ENCODE measurements around the gene APLF.
"Not testable (repeated sequence)": the region's sequence is repeated elsewhere in the genome, so short reads cannot be mapped to it uniquely, and the experiment has no call there.

APLF gene

DNA sequence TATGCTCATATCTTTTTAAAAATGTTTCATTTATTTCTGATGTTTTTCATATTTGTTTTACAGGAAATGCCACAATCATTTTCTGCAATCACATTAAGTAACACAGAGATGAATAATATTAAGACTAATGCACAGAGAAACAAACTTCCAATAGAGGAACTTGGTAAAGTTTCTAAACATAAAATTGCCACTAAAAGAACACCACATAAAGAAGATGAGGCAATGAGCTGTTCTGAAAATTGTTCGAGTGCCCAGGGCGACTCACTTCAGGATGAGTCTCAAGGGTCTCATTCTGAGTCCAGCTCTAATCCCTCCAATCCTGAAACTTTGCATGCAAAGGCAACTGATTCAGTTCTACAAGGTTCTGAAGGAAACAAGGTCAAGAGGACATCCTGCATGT, 70.4 kb downstream of the APLF start:
- no peak for DNase-seq

DNA sequence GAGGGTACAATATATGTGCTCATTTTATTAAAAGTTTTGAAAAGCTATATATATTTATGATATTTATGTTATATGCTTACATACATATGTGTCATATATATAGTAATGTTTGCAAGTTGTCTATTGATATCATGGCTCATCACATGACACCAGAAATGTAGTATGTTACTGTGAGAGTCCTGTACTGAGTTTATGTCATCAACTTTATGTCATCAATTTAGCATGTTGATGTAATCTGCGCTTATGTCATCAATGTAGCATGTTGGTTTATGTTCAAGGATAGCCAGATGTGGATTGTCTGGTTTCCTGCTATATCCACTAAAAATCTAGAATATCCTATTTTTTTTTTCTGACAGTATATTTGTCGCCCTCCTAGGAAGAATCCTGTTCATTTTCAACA, 77.4 kb downstream of the APLF start:
- no peak for DNase-seq

DNA sequence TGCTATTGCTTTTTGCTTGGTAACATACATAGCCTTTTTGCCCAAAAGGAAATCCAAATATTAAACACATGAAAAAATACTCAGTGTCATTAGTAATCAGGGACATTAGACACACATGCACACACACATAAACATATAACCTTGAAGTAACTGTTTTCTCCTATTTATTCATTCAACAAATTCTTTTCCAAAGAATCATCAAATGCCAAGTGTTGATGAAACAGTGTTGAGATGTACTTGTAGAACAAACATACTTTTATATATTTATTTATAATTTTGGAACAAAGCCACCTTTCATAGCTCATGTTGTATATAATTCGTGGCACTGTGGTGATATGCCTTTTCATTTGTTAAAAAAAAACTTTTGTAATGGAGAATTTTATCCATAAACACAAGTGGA, 81.0 kb downstream of the APLF start:
- DNase-seq = no peak

DNA sequence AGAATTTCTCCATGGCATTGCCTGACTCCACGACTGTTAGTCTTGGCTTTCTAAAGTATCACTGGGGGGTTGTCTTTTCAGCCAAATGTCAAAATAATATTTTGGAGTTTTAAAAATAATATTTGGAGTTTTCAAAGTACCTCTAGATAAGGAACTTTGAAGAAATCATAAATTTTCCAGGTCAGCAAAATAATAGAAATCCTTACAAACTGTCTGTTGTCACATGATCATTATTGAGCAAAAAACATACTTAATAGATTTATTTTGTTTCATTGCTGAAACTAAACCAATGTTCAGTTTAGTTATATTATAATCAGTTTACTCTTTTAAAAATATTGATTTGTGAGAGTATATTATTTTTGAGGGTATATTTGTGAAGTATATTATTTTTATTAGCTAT, 85.7 kb downstream of the APLF start:
- DNase-seq = no peak

DNA sequence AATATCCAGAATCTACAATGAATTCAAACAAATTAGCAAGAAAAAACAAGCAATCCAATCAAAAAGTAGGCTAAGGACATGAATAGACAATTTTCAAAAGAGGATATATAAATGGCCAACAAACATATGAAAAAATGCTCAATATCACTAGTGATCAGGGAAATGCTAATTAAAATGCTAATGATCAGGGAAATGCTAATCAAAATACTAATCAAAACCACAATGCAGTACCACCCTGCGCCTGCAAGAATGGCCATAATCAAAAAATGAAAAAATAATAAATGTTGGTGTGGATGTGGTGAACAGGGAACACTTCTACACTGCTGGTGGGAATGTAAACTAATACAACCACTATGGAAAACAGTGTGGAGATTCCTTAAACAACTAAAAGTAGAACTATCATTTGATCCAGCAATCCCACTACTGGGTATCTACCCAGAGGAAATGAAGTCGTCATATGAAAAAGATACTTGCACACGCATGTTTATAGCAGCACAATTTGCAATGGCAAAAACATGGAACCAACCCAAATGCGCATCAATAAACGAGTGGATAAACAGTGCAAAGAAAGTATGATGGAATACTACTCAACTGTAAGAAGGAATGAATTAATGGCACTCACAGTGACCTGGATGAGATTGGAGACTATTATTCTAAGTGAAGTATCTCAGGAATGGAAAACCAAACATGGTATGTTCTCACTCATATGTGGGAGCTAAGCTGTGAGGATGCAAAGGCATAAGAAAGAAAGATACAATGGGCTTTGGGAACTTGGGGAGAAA, 88.2 kb downstream of the APLF start:
- not testable (repeated sequence) for DNase-seq

DNA sequence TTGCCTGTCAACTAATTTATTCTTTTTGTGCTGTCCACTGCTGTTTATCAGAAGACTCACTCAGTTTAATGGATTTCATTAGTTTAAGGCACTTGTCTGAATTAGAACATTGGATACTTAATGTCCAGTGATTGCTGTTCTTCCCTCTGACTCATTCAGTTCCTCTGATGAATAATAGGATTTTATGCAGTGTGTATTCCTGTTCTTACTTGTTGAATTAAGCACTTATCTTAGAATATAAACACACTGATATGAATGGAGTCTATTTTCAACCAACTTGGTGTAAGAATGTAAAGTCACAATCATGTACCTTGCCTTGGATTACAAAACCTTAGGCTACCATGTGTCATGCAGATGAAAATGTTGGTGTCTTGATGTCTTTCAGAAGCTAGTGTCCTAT, 89.0 kb downstream of the APLF start:
- DNase-seq = no peak

DNA sequence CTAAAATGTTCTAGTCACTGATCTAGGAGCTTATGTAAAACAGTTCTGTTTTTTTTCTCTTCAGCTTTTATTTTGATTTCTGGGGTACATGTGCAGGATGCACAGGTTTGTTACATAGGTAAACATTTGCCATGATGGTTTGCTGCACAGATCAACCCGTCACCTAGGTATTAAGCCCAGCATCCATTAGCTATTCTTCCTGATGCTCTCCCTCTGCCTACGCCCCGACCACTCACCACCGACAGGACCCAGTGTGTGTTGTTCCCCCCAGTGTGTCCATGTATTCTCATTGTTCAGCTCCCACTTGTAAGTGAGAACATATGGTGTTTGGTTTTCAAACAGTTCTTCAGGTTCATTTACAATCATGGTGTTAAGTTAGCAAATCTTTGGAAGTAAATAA, 91.2 kb downstream of the APLF start:
- no peak for DNase-seq

DNA sequence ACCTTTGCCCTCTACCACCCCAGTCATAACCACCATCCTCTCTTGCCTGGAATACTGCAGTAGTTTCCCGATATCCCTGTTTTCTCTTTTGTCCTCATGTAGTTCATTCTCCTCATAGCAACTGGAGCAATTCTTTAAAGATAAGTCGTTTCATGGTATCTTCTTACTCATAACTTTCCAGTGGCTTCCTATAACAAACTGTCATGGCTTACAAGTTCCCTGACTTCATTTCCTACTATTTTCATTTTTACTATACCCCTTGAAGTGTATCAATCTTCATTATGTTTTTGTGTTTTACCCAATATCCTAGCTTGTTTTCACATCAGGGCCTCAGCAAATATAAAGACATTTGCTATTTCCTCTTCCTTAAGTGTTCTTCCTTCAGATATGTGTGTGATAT, 92.3 kb downstream of the APLF start:
- DNase-seq = no peak

DNA sequence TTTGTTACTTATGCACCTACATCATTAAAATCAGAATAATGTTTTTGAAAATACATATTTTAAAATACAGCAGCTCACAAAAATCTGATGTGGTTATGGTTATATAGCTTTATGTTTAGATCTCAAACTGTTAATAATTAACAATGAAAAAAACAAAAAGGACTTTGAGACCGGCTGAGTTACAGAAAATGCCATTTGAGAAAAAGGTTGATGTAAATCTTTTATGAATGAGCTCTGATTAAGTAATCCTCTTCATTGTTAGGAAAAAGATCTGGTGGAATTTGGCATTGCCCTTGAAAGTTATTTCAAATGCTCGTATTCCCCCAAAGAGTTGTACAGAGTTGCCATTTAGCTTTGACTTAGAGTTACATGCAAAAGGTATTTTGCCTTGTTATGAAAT, 93.2 kb downstream of the APLF start:
- DNase-seq = no peak

DNA sequence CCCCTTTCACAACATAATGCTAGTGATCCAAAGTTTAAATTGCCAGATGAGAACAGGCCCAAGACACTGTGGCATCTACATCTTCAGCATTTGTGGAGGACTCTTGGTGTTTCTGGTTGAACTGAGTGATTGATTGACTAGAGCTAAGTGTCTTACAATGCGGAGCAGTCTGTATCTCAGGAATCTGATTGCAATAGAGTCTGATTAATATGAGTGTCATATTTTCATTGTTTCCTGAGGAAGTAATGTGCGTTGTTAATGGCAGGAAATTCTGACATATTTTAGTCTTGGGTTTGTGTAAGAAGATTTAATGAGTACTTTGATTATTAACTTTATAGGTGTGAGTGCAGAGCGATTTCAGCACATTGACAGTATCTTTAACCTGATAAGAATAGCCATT, 94.0 kb downstream of the APLF start:
- DNase-seq = no peak

DNA sequence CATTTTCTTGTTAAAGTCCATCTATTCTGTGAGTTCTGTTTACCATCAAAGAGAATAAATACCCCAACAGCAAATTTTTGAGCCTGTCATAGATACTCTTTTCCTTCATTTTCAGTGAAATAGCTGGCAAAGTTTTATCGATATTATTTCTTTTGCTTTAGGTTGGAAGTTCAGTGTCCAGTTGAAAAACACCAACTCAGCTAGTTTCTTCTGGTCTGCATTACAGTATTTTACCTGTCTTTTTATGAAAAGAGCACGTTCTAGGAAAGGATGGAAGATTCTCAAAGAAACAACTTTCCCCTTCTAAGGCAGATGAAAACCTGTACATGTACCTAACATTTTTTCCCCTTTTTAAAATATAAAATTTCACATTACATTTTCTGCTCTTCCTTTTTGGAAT, 95.5 kb downstream of the APLF start:
- no peak for DNase-seq

DNA sequence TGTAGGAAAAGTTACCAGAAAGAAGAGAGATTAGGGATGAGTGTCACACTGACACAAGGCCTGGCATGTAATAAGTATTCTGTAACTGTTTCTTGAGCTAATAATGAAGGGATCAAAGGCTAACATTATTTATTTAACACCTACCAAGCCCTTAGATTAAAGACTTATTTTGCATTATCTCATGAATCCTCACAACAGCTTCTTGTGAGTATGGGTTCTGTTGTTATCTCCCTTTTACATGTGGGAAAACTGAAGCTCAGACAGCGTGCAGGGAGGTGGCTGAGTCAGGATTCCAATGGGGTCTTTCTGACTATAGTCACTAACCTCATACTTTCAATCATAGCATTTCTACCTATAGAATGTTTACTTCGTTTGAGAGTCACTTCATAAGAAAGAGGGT, 97.0 kb downstream of the APLF start:
- no peak for DNase-seq

DNA sequence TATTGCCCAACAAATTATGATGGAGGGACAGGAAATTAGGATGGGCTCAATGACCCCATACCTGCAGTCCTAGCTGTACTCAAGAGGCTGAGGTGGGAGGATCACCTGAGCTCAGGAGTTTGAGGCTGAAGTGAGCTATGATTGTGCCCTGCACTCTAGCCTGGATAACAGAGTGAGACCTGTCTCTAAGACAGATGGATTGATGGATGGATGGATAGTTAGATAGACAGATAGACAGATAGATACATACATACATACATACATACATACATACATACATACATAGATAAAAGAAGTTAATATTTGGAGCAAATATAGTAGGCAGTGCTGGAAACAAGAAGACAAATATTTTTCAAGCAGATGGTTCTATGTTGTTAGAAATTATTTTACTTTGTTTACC, 97.9 kb downstream of the APLF start:
- no peak for DNase-seq

DNA sequence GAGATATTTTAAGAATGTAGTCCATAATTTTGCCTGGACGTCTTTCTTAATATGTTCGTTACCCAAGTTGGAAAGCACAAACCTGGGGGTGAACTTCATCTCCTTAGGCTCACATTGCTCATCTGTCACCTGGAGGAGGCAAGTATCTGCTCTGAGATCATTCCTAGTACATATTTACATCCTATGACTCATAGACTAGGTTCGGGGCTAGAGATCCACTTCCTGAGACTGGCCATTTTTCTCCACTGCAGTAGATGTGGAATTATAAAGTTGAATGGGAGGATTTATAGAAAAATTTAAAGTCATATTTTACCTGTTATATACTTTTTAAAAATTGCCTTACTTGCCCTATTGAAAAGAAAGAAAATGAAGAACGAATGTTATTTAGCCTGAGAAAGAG, 98.5 kb downstream of the APLF start:
- no peak for DNase-seq

DNA sequence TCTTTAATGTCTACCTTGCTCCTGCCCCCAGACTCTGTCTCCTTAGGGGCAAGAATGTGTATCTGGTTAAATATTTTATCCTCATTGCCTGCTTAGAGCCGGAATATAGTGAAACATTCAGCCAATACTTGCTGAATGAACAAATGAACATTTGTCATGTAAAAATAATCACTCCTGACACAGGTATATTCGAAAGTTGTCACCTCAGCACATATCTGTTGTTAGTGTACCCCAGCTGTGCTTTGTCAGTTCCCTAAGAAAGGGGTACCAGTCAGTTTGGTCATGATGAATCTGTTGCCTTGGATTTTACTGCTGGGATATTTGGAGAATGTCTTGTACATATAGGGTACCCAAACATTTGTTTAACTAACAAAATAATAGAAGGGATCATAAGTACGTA, 99.0 kb downstream of the APLF start:
- no peak for DNase-seq

DNA sequence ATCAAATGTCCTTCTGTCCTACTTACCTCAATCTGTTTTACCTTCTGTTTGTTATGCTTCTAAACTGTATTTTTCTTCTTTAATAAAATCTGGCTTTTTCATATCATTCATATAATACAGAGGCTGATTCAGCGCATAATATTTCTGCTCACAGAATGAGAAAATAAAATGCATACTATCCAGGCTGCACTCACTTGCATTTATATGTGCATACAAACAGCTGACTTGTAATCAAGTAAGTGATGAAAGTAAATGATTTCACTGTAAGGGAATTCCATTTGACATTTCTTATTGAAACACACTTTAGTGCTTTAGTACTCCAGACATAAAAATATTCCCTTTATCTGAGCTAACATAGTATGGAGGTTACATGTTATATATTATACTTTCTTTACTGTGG, 100.7 kb downstream of the APLF start:
- no peak for DNase-seq

DNA sequence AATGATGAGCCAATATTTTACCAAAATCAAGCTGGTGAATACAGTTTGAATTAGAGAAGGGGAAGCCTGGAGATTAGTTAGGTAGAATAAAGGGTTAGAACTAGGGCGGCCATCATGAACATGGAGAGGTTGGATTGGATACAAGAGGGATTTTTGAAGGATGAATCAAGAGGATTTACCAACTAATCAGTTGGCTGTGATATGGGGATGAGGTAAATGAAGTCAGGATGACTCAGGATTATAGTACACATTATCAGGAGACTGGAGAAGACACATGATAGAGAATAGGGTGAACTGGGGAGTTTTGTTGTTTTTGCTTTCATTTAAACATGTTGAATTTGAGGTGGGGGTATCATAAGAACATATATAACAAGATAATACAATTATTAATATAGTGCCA, 102.2 kb downstream of the APLF start:
- DNase-seq = no peak

DNA sequence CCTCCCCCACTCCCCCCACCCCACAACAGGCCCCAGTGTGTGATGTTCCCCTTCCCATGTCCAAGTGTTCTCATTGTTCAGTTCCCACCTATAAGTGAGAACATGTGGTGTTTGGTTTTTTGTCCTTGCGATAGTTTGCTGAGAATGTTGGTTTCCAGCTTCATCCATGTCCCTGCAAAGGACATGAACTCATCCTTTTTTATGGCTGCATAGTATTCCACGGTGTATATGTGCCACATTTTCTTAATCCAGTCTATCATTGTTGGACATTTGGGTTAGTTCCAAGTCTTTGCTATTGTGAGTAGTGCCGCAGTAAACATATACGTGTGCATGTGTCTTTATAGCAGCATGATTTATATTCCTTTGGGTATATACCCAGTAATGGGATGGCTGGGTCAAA, 103.0 kb downstream of the APLF start:
- DNase-seq = not testable (repeated sequence)

DNA sequence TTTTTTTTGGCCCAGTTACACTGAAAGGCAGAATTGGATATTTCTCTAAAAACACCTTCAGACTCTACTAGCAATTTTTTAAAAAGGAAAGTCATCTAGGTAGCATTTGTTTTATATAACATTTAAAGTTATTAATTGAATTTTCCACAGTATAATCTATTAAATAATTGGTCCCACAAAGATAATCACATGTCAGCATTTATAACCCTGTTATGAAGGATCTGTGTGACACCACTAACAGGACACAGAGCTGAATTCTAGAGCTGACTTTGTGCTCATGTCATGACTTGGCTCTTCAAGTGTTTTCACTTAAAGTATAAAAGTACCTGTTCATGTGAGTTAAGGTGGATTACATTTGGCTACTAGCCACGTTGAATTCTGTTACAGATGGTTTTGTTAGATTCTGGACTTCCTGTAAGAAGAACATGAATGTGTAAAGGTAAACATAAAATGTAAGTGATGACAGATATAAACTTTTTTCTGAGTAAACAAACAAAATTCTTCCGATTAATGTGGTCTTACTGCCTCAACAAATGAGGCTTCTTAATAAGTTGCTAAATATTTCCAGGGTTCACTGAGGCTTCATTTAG, 106.9 kb downstream of the APLF start:
- no peak for DNase-seq

DNA sequence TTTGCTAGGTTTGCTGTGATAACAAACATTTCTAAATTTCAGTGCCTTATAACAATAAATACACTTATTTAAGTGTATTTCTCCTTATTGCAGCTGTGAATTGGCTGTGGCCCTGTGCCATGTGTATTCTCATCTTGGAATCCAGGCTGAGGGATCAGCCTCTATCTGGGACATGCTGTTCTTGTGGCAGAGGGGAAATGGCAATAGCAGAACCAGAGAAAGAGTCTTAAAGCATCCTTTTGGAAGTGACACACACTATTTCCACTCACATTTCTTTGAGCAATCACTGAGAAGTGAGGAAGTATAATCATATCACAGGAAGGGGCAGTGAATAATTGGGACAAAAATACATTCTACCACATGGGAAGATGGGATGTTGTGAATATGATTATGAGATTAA, 109.8 kb downstream of the APLF start:
- no peak for DNase-seq

DNA sequence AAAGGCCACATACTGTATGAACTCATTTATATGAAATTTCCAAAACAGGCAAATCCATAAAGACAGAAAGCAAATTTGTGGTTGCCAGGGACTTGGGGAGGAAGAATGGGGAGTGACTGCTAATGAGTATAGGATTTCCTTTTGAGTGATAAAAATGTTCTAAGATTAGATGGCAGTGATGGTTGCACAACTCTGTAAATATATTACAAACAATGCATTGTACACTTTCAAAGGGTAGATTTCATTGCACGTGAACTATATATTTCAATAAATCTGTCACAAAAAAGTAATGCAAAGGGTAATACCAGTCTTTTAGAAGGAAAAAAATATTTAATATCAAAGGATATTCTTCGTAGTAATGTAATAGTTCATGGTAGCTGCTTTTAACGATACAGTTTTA, 112.3 kb downstream of the APLF start:
- no peak for DNase-seq

DNA sequence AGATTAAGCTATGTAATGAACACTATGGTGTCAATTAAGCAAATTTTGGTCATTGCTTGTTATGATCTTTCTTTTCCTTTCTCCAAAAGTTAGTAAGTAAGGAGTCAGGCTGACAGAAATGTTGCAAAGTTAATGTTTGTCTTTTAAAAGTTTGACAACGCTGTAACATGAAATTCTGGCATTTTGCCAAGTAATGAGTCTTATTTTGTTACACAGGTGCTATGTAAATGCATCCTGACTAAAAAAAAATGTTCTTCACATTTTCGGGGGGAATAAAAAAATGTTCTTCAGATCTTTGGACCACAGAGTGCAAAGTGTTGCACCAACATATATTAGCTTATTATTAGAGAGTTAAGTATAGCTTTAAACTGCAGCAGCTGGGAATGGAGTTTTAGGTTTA, 121.2 kb downstream of the APLF start:
- no peak for DNase-seq

DNA sequence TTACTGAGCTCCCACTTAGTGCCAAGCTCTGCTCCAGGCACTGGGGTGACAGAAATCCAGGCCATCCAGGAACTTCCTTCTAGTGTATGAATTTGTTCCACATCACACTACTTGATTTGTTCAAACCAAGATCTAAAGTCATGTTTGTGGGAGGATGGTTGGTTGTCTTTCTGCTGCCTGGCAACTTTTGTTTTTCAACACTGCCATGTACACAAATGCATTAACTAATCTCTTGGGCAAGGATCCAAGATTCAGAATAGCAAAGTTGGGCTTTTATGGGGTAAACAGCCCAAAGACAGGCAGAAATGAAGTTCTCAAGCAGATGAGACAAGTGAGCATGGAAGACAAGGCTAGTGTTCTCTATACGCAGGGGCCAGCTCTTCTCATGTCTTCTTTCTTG, 122.6 kb downstream of the APLF start:
- no peak for DNase-seq

DNA sequence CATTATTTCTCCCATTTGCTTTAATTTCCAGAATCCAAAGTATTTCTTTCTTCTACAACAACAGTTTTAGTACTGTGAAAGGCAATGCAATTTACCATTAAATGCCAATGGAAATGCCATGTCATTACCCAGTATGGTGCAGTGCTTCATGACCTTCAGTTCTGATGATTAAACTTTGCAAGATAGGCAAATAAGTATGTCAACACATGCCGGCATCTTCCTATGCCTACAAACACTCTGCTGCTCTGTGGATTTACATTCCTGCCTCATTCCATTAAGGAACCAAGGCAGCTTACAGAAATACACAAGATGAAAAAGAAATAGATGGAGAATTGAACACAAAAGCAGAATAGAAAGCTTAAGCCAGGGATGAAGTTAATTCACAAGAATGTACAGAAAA, 123.3 kb downstream of the APLF start:
- no peak for DNase-seq

DNA sequence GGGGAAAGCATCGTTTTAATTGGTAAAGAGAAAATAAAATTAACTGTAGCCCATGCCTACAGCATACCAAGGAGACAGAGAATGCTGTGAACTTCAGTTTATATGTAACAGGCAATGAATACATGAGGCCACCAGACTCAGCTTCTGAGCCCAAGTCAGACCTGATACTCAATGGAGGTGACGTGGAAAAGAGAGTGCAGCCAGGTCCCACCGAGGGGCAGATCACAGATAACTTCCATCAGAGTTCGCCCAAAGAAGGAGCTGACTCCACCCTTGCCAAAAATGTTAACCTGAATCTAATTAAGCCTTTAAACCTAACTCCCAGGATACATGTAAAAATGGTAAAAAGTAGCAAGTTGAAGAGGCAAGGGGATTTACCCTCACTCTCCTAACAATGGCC, 123.8 kb downstream of the APLF start:
- no peak for DNase-seq
